Measurements from ENCODE around the gene INPP5D.
"Not testable (repeated sequence)": the region's sequence is repeated elsewhere in the genome, so short reads cannot be mapped to it uniquely, and the experiment has no call there.

INPP5D gene

GRCh38 chr2:233184669-233185068 lies 124.5 kb downstream of the INPP5D start:
- DNase-seq = no peak

- DNase-seq = peak; percentile 63 to 81
Measured at GRCh38 chr2:233185330-233185729, 125.2 kb downstream of the INPP5D start.

GRCh38 chr2:233185963-233186362 lies 125.8 kb downstream of the INPP5D start:
- DNase-seq = peak; percentile 52 to 54

GRCh38 chr2:233186851-233187250 lies 126.7 kb downstream of the INPP5D start:
- DNase-seq = no peak

GRCh38 chr2:233189025-233189424 lies 128.9 kb downstream of the INPP5D start:
- no peak for DNase-seq

- DNase-seq = peak; percentile 48 to 50
Measured at GRCh38 chr2:233191016-233191415, 130.9 kb downstream of the INPP5D start.

- DNase-seq = no peak
Measured at GRCh38 chr2:233193738-233194137, 133.6 kb downstream of the INPP5D start.

- DNase-seq = no peak
Measured at GRCh38 chr2:233195027-233195426, 134.9 kb downstream of the INPP5D start.

GRCh38 chr2:233197022-233197421 lies 136.9 kb downstream of the INPP5D start:
- no peak for DNase-seq

GRCh38 chr2:233198026-233198425 lies 137.9 kb downstream of the INPP5D start:
- no peak for DNase-seq

- DNase-seq = peak; percentile 54
Measured at GRCh38 chr2:233199870-233200269, 139.7 kb downstream of the INPP5D start.

- DNase-seq = not testable (repeated sequence)
Measured at GRCh38 chr2:233200790-233201189, 140.6 kb downstream of the INPP5D start.

- DNase-seq = no peak
Measured at GRCh38 chr2:233201258-233202013, 141.3 kb downstream of the INPP5D start.

GRCh38 chr2:233202531-233202944 lies 142.4 kb downstream of the INPP5D start:
- peak; percentile 73 to 85 for DNase-seq

- no peak for DNase-seq
Measured at GRCh38 chr2:233203060-233203459, 142.9 kb downstream of the INPP5D start.

GRCh38 chr2:233204286-233204936 lies 144.3 kb downstream of the INPP5D start:
- no peak for DNase-seq

- no peak for DNase-seq
Measured at GRCh38 chr2:233208382-233209116, 148.4 kb downstream of the INPP5D start.

GRCh38 chr2:233209117-233209532 lies 149.0 kb downstream of the INPP5D start:
- DNase-seq = no peak

GRCh38 chr2:233209533-233210171 lies 149.5 kb downstream of the INPP5D start:
- no peak for DNase-seq

GRCh38 chr2:233210281-233210680 lies 150.1 kb downstream of the INPP5D start:
- no peak for DNase-seq

GRCh38 chr2:233210843-233211547 lies 150.9 kb downstream of the INPP5D start:
- no peak for DNase-seq

GRCh38 chr2:233211548-233211895 lies 151.4 kb downstream of the INPP5D start:
- DNase-seq = no peak

All from inflammatory macrophage (primary cell).